ENCODE measurements around the gene KCNS1.

GRCh38 chr20:45070932-45071632, 29.8 kb downstream of the KCNS1 start:
- TF ChIP-seq GATA2 (IDR thresholded peaks at IDR 0.05; ENCODE audit: low read depth, low read length) (no peak), GATA3 (IDR thresholded peaks at IDR 0.05; ENCODE audit: low read depth, low read length) (no peak)

Data from SH-SY5Y (cell line).